Measurements from ENCODE around the gene OR5L2. TPM values are rescaled to one million over a fixed set of nuclear protein-coding genes. Genes with fewer than 3 reads are reported as not detected.

Gene OR5L2
- polyA plus RNA-seq (2013, experiment 1 of 2) = not detected
- not detected for polyA plus RNA-seq (2013, experiment 2 of 2)

GRCh38 chr11:55826919-55827318, at the start of gene OR5L2:
Gene OR5L2 (plus strand): TSS chr11:55827219. CDS start chr11:55827219, 0 bp downstream.
- no peaks in the 10 kb centered on the region for H3K79me1 ChIP-seq (replicated peaks; ENCODE audit: low read length, poor library complexity, severe bottlenecking)
- no peak for DNase-seq
- no peak within 1 kb of the TSS for H2BK120ac ChIP-seq (ENCODE audit: low read depth, low read length)
- H3K23ac ChIP-seq (ENCODE audit: low read length in 2 of 2) = no peak within 1 kb of the TSS
- no peak within 1 kb of the TSS for H3K18ac ChIP-seq (ENCODE audit: low read depth in 1 of 2, low read length in 2 of 2)
- H3K4me1 ChIP-seq (ENCODE audit: control insufficient read depth, insufficient read depth, low read depth, low read length) = no peaks in the 10 kb centered on the region
- H3K27ac ChIP-seq (ENCODE audit: low read length, poor library complexity, severe bottlenecking) = no peak within 1 kb of the TSS
- no peak within 1 kb of the TSS for H3K9ac ChIP-seq (ENCODE audit: low read length)
- H3K4me2 ChIP-seq (ENCODE audit: low read length, poor library complexity, severe bottlenecking) = no peak within 1 kb of the TSS
- H3K14ac ChIP-seq (ENCODE audit: low read length in 2 of 2) = no peak within 1 kb of the TSS
- no peak within 1 kb of the TSS for H2BK12ac ChIP-seq (ENCODE audit: low read length in 2 of 2)
- H3K4me3 ChIP-seq (ENCODE audit: insufficient read depth in 1 of 2, low read depth in 1 of 2, low read length in 2 of 2) = no peak within 1 kb of the TSS
- no peak within 1 kb of the TSS for H2AK5ac ChIP-seq (ENCODE audit: low read length, severe bottlenecking)
- H3K27me3 ChIP-seq (ENCODE audit: control insufficient read depth in 1 of 2, insufficient read depth in 1 of 2, low read length in 2 of 2) = no peaks in the 10 kb centered on the region
- no peak within 1 kb of the TSS for H3K4ac ChIP-seq (ENCODE audit: low read depth in 1 of 2, low read length in 2 of 2)
- no peak within 1 kb of the TSS for H2AFZ ChIP-seq (ENCODE audit: low read depth, low read length)
- H4K91ac ChIP-seq (ENCODE audit: low read length) = no peak within 1 kb of the TSS
- no peak within 1 kb of the TSS for H2BK15ac ChIP-seq (ENCODE audit: low read depth, poor library complexity, severe bottlenecking)
- no peak within 1 kb of the TSS for H4K8ac ChIP-seq (ENCODE audit: low read length)
- H3K36me3 ChIP-seq (ENCODE audit: control insufficient read depth in 1 of 2, insufficient read depth in 2 of 2, low read depth in 1 of 2, low read length in 2 of 2) = no peaks in the 10 kb centered on the region
- H2BK5ac ChIP-seq (ENCODE audit: low read depth, low read length, poor library complexity, severe bottlenecking) = no peak within 1 kb of the TSS
- no peaks in the 10 kb centered on the region for H3K9me3 ChIP-seq (ENCODE audit: control insufficient read depth, low read length)

GRCh38 chr11:55791606-55792005, 35.4 kb upstream of the OR5L2 start:
- Histone ChIP-seq H3K18ac (ENCODE audit: low read depth in 1 of 2, low read length in 2 of 2) (no peak overlapping the region), H3K4me3 (ENCODE audit: insufficient read depth in 1 of 2, low read depth in 1 of 2, low read length in 2 of 2) (no peak overlapping the region), H4K8ac (ENCODE audit: low read length) (no peak overlapping the region), H3K23ac (ENCODE audit: low read length in 2 of 2) (no peak overlapping the region), H3K36me3 (ENCODE audit: control insufficient read depth in 1 of 2, insufficient read depth in 2 of 2, low read depth in 1 of 2, low read length in 2 of 2) (no peaks in the 10 kb centered on the region), H2BK12ac (ENCODE audit: low read length in 2 of 2) (no peak overlapping the region), H3K4me2 (ENCODE audit: low read length, poor library complexity, severe bottlenecking) (no peak overlapping the region), H3K4ac (ENCODE audit: low read depth in 1 of 2, low read length in 2 of 2) (no peak overlapping the region), H2BK15ac (ENCODE audit: low read depth, poor library complexity, severe bottlenecking) (no peak overlapping the region), H3K79me1 (replicated peaks; ENCODE audit: low read length, poor library complexity, severe bottlenecking) (no peaks in the 10 kb centered on the region), H2AFZ (ENCODE audit: low read depth, low read length) (no peak overlapping the region), H3K14ac (ENCODE audit: low read length in 2 of 2) (no peak overlapping the region), H3K9me3 (ENCODE audit: control insufficient read depth, low read length) (no peaks in the 10 kb centered on the region), H3K27me3 (ENCODE audit: control insufficient read depth in 1 of 2, insufficient read depth in 1 of 2, low read length in 2 of 2) (no peaks in the 10 kb centered on the region), H3K9ac (ENCODE audit: low read length) (no peak overlapping the region), H2BK5ac (ENCODE audit: low read depth, low read length, poor library complexity, severe bottlenecking) (no peak overlapping the region), H3K27ac (ENCODE audit: low read length, poor library complexity, severe bottlenecking) (no peak overlapping the region), H2AK5ac (ENCODE audit: low read length, severe bottlenecking) (no peak overlapping the region), H2BK120ac (ENCODE audit: low read depth, low read length) (no peak overlapping the region), H3K4me1 (ENCODE audit: control insufficient read depth, insufficient read depth, low read depth, low read length) (no peaks in the 10 kb centered on the region), H4K91ac (ENCODE audit: low read length) (no peak overlapping the region)
- DNase-seq = no peak
- no CpG with 5 or more reads among the region's 1 CpG for WGBS

- Histone ChIP-seq H2BK12ac (ENCODE audit: low read length in 2 of 2) (no peak overlapping the region), H4K91ac (ENCODE audit: low read length) (no peak overlapping the region), H3K79me1 (replicated peaks; ENCODE audit: low read length, poor library complexity, severe bottlenecking) (no peaks in the 10 kb centered on the region), H3K4ac (ENCODE audit: low read depth in 1 of 2, low read length in 2 of 2) (no peak overlapping the region), H3K36me3 (ENCODE audit: control insufficient read depth in 1 of 2, insufficient read depth in 2 of 2, low read depth in 1 of 2, low read length in 2 of 2) (no peaks in the 10 kb centered on the region), H3K27me3 (ENCODE audit: control insufficient read depth in 1 of 2, insufficient read depth in 1 of 2, low read length in 2 of 2) (no peaks in the 10 kb centered on the region), H3K4me3 (ENCODE audit: insufficient read depth in 1 of 2, low read depth in 1 of 2, low read length in 2 of 2) (no peak overlapping the region), H2AK5ac (ENCODE audit: low read length, severe bottlenecking) (no peak overlapping the region), H2AFZ (ENCODE audit: low read depth, low read length) (no peak overlapping the region), H2BK15ac (ENCODE audit: low read depth, poor library complexity, severe bottlenecking) (no peak overlapping the region), H3K4me1 (ENCODE audit: control insufficient read depth, insufficient read depth, low read depth, low read length) (no peaks in the 10 kb centered on the region), H3K9ac (ENCODE audit: low read length) (no peak overlapping the region), H3K18ac (ENCODE audit: low read depth in 1 of 2, low read length in 2 of 2) (no peak overlapping the region), H3K27ac (ENCODE audit: low read length, poor library complexity, severe bottlenecking) (no peak overlapping the region), H3K4me2 (ENCODE audit: low read length, poor library complexity, severe bottlenecking) (no peak overlapping the region), H2BK5ac (ENCODE audit: low read depth, low read length, poor library complexity, severe bottlenecking) (no peak overlapping the region), H4K8ac (ENCODE audit: low read length) (no peak overlapping the region), H3K14ac (ENCODE audit: low read length in 2 of 2) (no peak overlapping the region), H2BK120ac (ENCODE audit: low read depth, low read length) (no peak overlapping the region), H3K9me3 (ENCODE audit: control insufficient read depth, low read length) (no peaks in the 10 kb centered on the region), H3K23ac (ENCODE audit: low read length in 2 of 2) (no peak overlapping the region)
- DNase-seq = no peak
- WGBS = 58% methylated on average over 2 of the region's 2 CpGs
Observed at GRCh38 chr11:55793321-55793720, 33.7 kb upstream of the OR5L2 start.

GRCh38 chr11:55795256-55795655, 31.8 kb upstream of the OR5L2 start, which contains the start of gene OR5D14:
Gene OR5D14 (plus strand): TSS chr11:55795556. CDS start chr11:55795556, 0 bp downstream.
- no peak within 1 kb of the TSS for H3K4me3 ChIP-seq (ENCODE audit: insufficient read depth in 1 of 2, low read depth in 1 of 2, low read length in 2 of 2)
- no peak within 1 kb of the TSS for H3K18ac ChIP-seq (ENCODE audit: low read depth in 1 of 2, low read length in 2 of 2)
- no peak within 1 kb of the TSS for H3K14ac ChIP-seq (ENCODE audit: low read length in 2 of 2)
- peaks cover 5% of the 10 kb centered on the region for H3K9me3 ChIP-seq (ENCODE audit: control insufficient read depth, low read length)
- no peak within 1 kb of the TSS for H3K4ac ChIP-seq (ENCODE audit: low read depth in 1 of 2, low read length in 2 of 2)
- H2AK5ac ChIP-seq (ENCODE audit: low read length, severe bottlenecking) = no peak within 1 kb of the TSS
- H3K27me3 ChIP-seq (ENCODE audit: control insufficient read depth in 1 of 2, insufficient read depth in 1 of 2, low read length in 2 of 2) = no peaks in the 10 kb centered on the region
- H3K23ac ChIP-seq (ENCODE audit: low read length in 2 of 2) = no peak within 1 kb of the TSS
- no peak within 1 kb of the TSS for H2AFZ ChIP-seq (ENCODE audit: low read depth, low read length)
- no peak within 1 kb of the TSS for H2BK5ac ChIP-seq (ENCODE audit: low read depth, low read length, poor library complexity, severe bottlenecking)
- H2BK12ac ChIP-seq (ENCODE audit: low read length in 2 of 2) = no peak within 1 kb of the TSS
- H4K91ac ChIP-seq (ENCODE audit: low read length) = no peak within 1 kb of the TSS
- no peaks in the 10 kb centered on the region for H3K79me1 ChIP-seq (replicated peaks; ENCODE audit: low read length, poor library complexity, severe bottlenecking)
- DNase-seq = no peak
- no peaks in the 10 kb centered on the region for H3K36me3 ChIP-seq (ENCODE audit: control insufficient read depth in 1 of 2, insufficient read depth in 2 of 2, low read depth in 1 of 2, low read length in 2 of 2)
- no peak within 1 kb of the TSS for H2BK120ac ChIP-seq (ENCODE audit: low read depth, low read length)
- H3K4me2 ChIP-seq (ENCODE audit: low read length, poor library complexity, severe bottlenecking) = no peak within 1 kb of the TSS
- no peak within 1 kb of the TSS for H2BK15ac ChIP-seq (ENCODE audit: low read depth, poor library complexity, severe bottlenecking)
- H4K8ac ChIP-seq (ENCODE audit: low read length) = no peak within 1 kb of the TSS
- H3K27ac ChIP-seq (ENCODE audit: low read length, poor library complexity, severe bottlenecking) = no peak within 1 kb of the TSS
- H3K4me1 ChIP-seq (ENCODE audit: control insufficient read depth, insufficient read depth, low read depth, low read length) = no peaks in the 10 kb centered on the region
- no peak within 1 kb of the TSS for H3K9ac ChIP-seq (ENCODE audit: low read length)

Measured in mesenchymal stem cell (in vitro differentiated cells and primary cell).